Retina (tissue), 1 donor: ENCODE data around the gene POGK.
"Not testable (repeated sequence)": the region's sequence is repeated elsewhere in the genome, so short reads cannot be mapped to it uniquely, and the experiment has no call there.

ENCODE experiments used
- DNase-seq: peaks from one replicate; pipeline ENCODE4 v3.0.0-alpha.2; 2016

POGK gene

GRCh38 chr1:166838766-166839599 lies at the start of gene POGK:
Gene POGK, plus strand, starts transcription at chr1:166839475. Its CDS starts 1,482 bp downstream, at chr1:166840957.
- peak; percentile 96 for DNase-seq

GRCh38 chr1:166796620-166797236 lies 42.5 kb upstream of the POGK start:
- no peak for DNase-seq

GRCh38 chr1:166808952-166809351 lies 30.3 kb upstream of the POGK start:
- no peak for DNase-seq

- DNase-seq = no peak
Measured at GRCh38 chr1:166811691-166812090, 27.6 kb upstream of the POGK start.

GRCh38 chr1:166813508-166814223 lies 25.6 kb upstream of the POGK start:
- no peak for DNase-seq

GRCh38 chr1:166814611-166815010 lies 24.7 kb upstream of the POGK start:
- DNase-seq = no peak

GRCh38 chr1:166819974-166820373 lies 19.3 kb upstream of the POGK start:
- no peak for DNase-seq

- no peak for DNase-seq
Measured at GRCh38 chr1:166822385-166822784, 16.9 kb upstream of the POGK start.

- DNase-seq = no peak
Measured at GRCh38 chr1:166827426-166827825, 11.8 kb upstream of the POGK start.

GRCh38 chr1:166829762-166830161 lies 9.5 kb upstream of the POGK start:
- DNase-seq = not testable (repeated sequence)

- DNase-seq = no peak
Measured at GRCh38 chr1:166836733-166837132, 2.5 kb upstream of the POGK start.

GRCh38 chr1:166839600-166840308 lies 479 bp downstream of the POGK start:
- DNase-seq = peak; percentile 67

- peak; percentile 16 for DNase-seq
Measured at GRCh38 chr1:166840309-166841274, 1.3 kb downstream of the POGK start.

GRCh38 chr1:166843322-166843721 lies 4.0 kb downstream of the POGK start:
- DNase-seq = no peak

GRCh38 chr1:166843769-166844596 lies 4.7 kb downstream of the POGK start:
- no peak for DNase-seq

GRCh38 chr1:166844791-166845190 lies 5.5 kb downstream of the POGK start:
- DNase-seq = no peak

- no peak for DNase-seq
Measured at GRCh38 chr1:166848193-166848592, 8.9 kb downstream of the POGK start.

- no peak for DNase-seq
Measured at GRCh38 chr1:166849135-166849534, 9.9 kb downstream of the POGK start.

GRCh38 chr1:166852918-166853317 lies 13.6 kb downstream of the POGK start:
- no peak for DNase-seq

GRCh38 chr1:166855558-166855957 lies 16.3 kb downstream of the POGK start:
- no peak for DNase-seq

- DNase-seq = no peak
Measured at GRCh38 chr1:166857995-166858394, 18.7 kb downstream of the POGK start.
